BLaER1 (cell line): ENCODE results near the gene CHN2.

Experiments used
- H3K27ac ChIP-seq: shearing (Covaris generic); formaldehyde crosslinking; 2 replicates; pipeline ENCODE4 v1.8.1; 2022
- H3K27me3 ChIP-seq: shearing (Covaris generic); formaldehyde crosslinking; 2 replicates; pipeline ENCODE4 v1.8.1; 2022
- H3K36me3 ChIP-seq: shearing (Covaris generic); formaldehyde crosslinking; 2 replicates; pipeline ENCODE4 v1.8.1; 2022
- H3K4me1 ChIP-seq: shearing (Covaris generic); formaldehyde crosslinking; 2 replicates; pipeline ENCODE4 v1.8.1; 2022
- H3K4me2 ChIP-seq: shearing (Covaris generic); formaldehyde crosslinking; 2 replicates; pipeline ENCODE4 v1.8.1; 2022
- H3K4me3 ChIP-seq: shearing (Covaris generic); formaldehyde crosslinking; 2 replicates; pipeline ENCODE4 v1.8.1; 2022
- H3K9ac ChIP-seq: shearing (Covaris generic); formaldehyde crosslinking; 2 replicates; pipeline ENCODE4 v1.8.1; 2022
- H3K9me3 ChIP-seq: shearing (Covaris generic); formaldehyde crosslinking; 2 replicates; pipeline ENCODE4 v1.8.1; 2022
- H4K20me1 ChIP-seq: shearing (Covaris generic); formaldehyde crosslinking; 2 replicates; pipeline ENCODE4 v1.8.1; 2022
- Cebpa-rat ChIP-seq: shearing (Covaris generic); IDR thresholded peaks from 2 replicates; pipeline ENCODE4 v1.8.1; 2022

The CHN2 gene

DNA sequence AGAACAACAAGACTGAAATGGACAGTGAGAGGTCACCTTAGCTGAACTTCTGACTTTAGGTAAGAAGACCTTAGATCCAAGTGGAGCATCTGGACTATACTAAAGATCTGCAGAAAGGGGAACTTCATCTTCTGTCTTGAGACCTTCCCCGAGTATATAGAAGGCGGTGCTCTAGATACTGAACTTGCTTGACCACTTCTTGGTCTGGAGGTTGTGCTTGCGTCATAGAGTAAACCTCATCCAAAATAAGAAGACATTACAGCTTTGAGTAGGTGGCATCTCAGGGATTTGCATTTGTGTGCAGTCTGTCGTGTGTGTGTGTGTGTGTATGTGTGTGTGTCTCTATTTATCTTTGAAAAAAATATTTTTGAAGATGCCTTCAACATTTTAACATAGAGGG, 157.5 kb downstream of the CHN2 start:
- Histone ChIP-seq H3K4me3 (no peak overlapping the region), H4K20me1 (no peaks in the 10 kb centered on the region), H3K9ac (no peak overlapping the region), H3K9me3 (no peaks in the 10 kb centered on the region), H3K27me3 (no peaks in the 10 kb centered on the region), H3K4me1 (peaks cover 20% of the 10 kb centered on the region), H3K36me3 (no peaks in the 10 kb centered on the region), H3K27ac (no peak overlapping the region), H3K4me2 (no peak overlapping the region)
- TF ChIP-seq Cebpa-rat: no peak

DNA sequence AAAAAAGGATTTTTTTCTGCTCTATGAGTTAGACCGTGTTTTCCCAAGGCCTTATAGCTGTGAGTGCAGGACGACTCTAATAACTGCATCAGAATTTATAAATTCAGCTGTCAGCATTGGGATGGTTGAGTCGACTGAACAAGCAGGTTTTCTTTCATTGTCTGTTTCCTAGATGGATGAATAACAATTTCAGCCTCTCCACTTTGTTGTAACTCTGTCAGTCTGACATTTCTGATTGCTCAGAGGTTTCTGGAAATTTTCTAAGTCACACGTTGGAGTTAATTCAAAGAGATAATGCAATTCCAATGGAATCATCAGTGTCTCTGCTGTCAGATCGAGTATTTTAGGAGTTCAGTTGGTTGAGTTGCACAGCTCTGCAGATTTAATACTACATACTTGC, 159.2 kb downstream of the CHN2 start:
- Histone ChIP-seq H3K36me3 (no peaks in the 10 kb centered on the region), H3K27ac (no peak overlapping the region), H3K9ac (no peak overlapping the region), H3K4me3 (no peak overlapping the region), H3K4me2 (no peak overlapping the region), H4K20me1 (no peaks in the 10 kb centered on the region), H3K27me3 (no peaks in the 10 kb centered on the region), H3K4me1 (peaks cover 15% of the 10 kb centered on the region), H3K9me3 (no peaks in the 10 kb centered on the region)
- no peak for TF ChIP-seq Cebpa-rat

GRCh38 chr7:29354340-29354739, 159.8 kb downstream of the CHN2 start:
- H3K36me3 ChIP-seq: no peaks in the 10 kb centered on the region
- TF ChIP-seq Cebpa-rat: no peak
- H3K4me2 ChIP-seq: no peak overlapping the region
- H4K20me1 ChIP-seq: no peaks in the 10 kb centered on the region
- H3K27ac ChIP-seq: no peak overlapping the region
- no peaks in the 10 kb centered on the region for H3K27me3 ChIP-seq
- H3K4me3 ChIP-seq: no peak overlapping the region
- H3K4me1 ChIP-seq: peaks cover 18% of the 10 kb centered on the region
- H3K9ac ChIP-seq: no peak overlapping the region
- H3K9me3 ChIP-seq: no peaks in the 10 kb centered on the region

DNA sequence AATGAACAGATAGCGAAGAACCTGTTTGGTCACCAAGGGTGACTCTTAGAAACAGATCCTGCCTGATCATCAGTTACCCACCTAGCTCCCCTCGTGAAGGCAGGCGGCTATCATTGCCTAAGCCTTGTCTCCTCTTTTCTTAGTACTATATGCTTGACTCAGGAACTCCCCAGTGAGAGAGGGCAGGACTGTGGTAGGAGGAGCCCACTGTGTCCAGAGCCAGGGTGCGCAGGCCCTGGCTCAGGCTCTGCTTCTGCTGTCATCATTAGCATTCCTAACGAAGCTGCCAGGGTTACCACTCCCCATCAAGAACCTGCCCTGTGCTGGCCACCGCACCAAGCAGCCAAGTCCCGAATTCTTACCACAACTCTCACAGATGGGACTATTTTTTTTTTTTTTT, 160.8 kb downstream of the CHN2 start:
- no peaks in the 10 kb centered on the region for H3K9me3 ChIP-seq
- H3K27ac ChIP-seq: no peak overlapping the region
- no peak overlapping the region for H3K4me2 ChIP-seq
- no peaks in the 10 kb centered on the region for H3K27me3 ChIP-seq
- no peaks in the 10 kb centered on the region for H4K20me1 ChIP-seq
- peaks cover 16% of the 10 kb centered on the region for H3K4me1 ChIP-seq
- H3K4me3 ChIP-seq: no peak overlapping the region
- no peak for TF ChIP-seq Cebpa-rat
- no peak overlapping the region for H3K9ac ChIP-seq
- no peaks in the 10 kb centered on the region for H3K36me3 ChIP-seq

GRCh38 chr7:29356631-29357030, 162.1 kb downstream of the CHN2 start:
- no peak for TF ChIP-seq Cebpa-rat
- Histone ChIP-seq H3K9me3 (no peaks in the 10 kb centered on the region), H4K20me1 (no peaks in the 10 kb centered on the region), H3K27ac (no peak overlapping the region), H3K4me1 (peaks cover 13% of the 10 kb centered on the region), H3K4me2 (no peak overlapping the region), H3K27me3 (no peaks in the 10 kb centered on the region), H3K36me3 (no peaks in the 10 kb centered on the region), H3K9ac (no peak overlapping the region), H3K4me3 (no peak overlapping the region)

DNA sequence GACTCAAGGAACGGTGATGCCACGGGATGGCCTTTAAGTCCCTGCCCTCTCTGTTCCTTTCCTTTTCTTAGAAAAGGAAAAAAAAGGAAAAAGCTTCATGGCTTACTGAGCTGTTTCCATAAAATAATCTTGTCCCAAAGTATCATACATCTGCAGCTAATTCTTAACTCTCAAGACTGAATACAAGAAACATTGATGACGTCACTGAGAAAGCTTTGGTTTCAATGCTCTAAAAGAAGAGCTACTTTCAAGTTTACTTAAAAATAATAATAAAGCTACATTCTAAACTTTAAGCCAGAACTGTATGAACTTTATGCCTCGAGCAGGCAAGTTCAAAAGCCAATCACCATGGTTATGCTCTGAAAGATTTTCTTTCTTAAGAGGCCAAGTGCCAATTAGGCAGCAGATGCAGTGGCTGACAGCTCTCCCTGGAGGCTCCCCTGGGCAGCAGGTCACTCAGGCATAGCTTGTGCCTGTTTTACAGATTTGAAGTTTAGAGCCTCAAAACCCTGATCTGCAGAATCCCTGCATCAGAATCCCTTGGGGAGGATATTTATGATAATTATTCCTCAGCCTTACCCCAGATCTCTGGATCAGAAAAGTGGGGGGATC, 165.0 kb downstream of the CHN2 start:
- TF ChIP-seq Cebpa-rat: no peak
- Histone ChIP-seq H3K9ac (no peak overlapping the region), H3K27ac (no peak overlapping the region), H3K36me3 (no peaks in the 10 kb centered on the region), H4K20me1 (no peaks in the 10 kb centered on the region), H3K27me3 (no peaks in the 10 kb centered on the region), H3K4me3 (no peak overlapping the region), H3K4me1 (peaks cover 13% of the 10 kb centered on the region), H3K4me2 (peak overlapping the region; percentile 21), H3K9me3 (no peaks in the 10 kb centered on the region)

GRCh38 chr7:29360633-29361625, 166.4 kb downstream of the CHN2 start:
- Histone ChIP-seq H3K36me3 (no peaks in the 10 kb centered on the region), H3K4me2 (no peak overlapping the region), H4K20me1 (no peaks in the 10 kb centered on the region), H3K9ac (no peak overlapping the region), H3K4me1 (peaks cover 13% of the 10 kb centered on the region), H3K4me3 (no peak overlapping the region), H3K9me3 (no peaks in the 10 kb centered on the region), H3K27ac (no peak overlapping the region), H3K27me3 (no peaks in the 10 kb centered on the region)
- TF ChIP-seq Cebpa-rat: no peak

DNA sequence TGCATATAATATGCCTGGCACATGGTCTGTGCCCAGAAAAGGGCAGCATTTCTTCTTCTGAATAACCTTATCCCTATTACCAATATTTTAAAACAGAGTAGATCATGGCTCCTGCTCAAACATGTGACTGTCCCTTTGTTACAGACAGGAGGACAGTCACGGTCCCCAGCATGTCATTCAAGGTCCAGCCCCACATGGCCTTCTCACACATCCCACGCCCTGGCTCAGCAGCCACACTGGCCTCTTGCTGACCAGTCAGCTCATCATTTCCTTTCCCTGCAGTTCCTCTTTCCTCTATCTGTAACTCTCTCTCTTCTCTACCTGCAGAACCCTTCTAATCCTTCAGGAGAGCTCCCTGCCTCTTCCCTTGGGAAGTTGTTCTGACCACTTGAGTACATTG, 167.8 kb downstream of the CHN2 start:
- Histone ChIP-seq H4K20me1 (no peaks in the 10 kb centered on the region), H3K4me2 (no peak overlapping the region), H3K9ac (no peak overlapping the region), H3K36me3 (no peaks in the 10 kb centered on the region), H3K27ac (no peak overlapping the region), H3K4me1 (peaks cover 13% of the 10 kb centered on the region), H3K9me3 (no peaks in the 10 kb centered on the region), H3K27me3 (no peaks in the 10 kb centered on the region), H3K4me3 (no peak overlapping the region)
- TF ChIP-seq Cebpa-rat: no peak

DNA sequence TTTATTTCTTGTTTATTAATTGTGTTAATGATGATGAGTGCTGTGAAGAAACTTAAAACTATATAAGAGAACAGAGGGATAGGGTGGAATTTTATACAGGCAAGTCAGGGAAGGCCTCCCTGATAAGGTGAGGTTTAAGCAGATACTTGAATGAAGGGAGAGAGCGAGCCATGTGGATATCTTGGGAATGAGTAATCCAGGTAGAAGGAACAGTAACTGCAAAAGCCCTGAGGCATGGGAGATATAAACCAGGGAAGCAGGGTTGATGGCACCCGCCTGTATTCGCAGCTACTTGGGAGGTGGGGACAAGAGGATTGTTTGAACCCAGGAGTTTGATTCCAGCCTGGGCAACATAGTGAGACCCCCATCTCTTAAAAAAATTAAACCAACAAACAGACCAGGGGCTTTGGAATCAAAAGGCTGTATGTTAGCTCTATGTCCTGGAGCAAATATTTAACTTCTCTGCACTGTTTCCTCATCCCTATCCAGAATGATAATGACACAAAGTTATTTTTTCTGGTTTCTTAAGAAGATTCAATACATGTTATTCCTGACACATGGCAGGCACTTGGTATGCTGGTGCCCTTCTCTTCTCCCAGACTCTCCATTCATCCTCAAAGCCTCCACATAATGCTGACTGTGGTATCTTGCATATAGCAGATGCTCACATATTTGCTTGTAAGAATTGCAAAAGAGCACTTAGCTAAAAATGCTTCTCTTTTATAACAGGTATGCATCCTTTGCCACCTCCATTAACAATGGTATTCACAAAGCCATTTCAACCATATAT, 169.3 kb downstream of the CHN2 start:
- no peak for TF ChIP-seq Cebpa-rat
- Histone ChIP-seq H3K36me3 (no peaks in the 10 kb centered on the region), H3K9me3 (no peaks in the 10 kb centered on the region), H3K4me2 (no peak overlapping the region), H3K27ac (no peak overlapping the region), H3K4me1 (peaks cover 13% of the 10 kb centered on the region), H4K20me1 (no peaks in the 10 kb centered on the region), H3K4me3 (no peak overlapping the region), H3K9ac (no peak overlapping the region), H3K27me3 (no peaks in the 10 kb centered on the region)

GRCh38 chr7:29364661-29365060, 170.1 kb downstream of the CHN2 start:
- Histone ChIP-seq H3K4me1 (peaks cover 6% of the 10 kb centered on the region), H3K4me2 (no peak overlapping the region), H4K20me1 (no peaks in the 10 kb centered on the region), H3K27ac (no peak overlapping the region), H3K36me3 (no peaks in the 10 kb centered on the region), H3K4me3 (no peak overlapping the region), H3K9me3 (no peaks in the 10 kb centered on the region), H3K9ac (no peak overlapping the region), H3K27me3 (no peaks in the 10 kb centered on the region)
- TF ChIP-seq Cebpa-rat: no peak
